ENCODE data around the gene RIMKLA. TPM values are rescaled to one million over a fixed set of nuclear protein-coding genes. Genes with fewer than 3 reads are reported as not detected.
A peak's percentile ranks its signal among the peaks of the same experiment; 100 is the strongest.

RIMKLA gene
- 1.8 TPM for polyA plus RNA-seq (2012; ENCODE audit: low read depth, missing spikeins)

GRCh38 chr1:42380586-42381279, at the start of gene RIMKLA:
TSS of gene RIMKLA (plus strand) at chr1:42380792. CDS start at chr1:42380935, 143 bp downstream.
- peak; percentile 80 for DNase-seq (ENCODE audit: insufficient read length, low spot score)
- FAIRE-seq = peak; percentile 94

GRCh38 chr1:42332877-42333276, 47.7 kb upstream of the RIMKLA start:
- no peak for FAIRE-seq
- DNase-seq (ENCODE audit: insufficient read length, low spot score) = no peak
- no peak for TF ChIP-seq SPI1 (IDR thresholded peaks at IDR 0.05; ENCODE audit: low read depth, low read length)
- TF ChIP-seq TAF1 (IDR thresholded peaks at IDR 0.05; ENCODE audit: low read depth, low read length) = no peak

More at GRCh38 chr1:42380586-42381279, at the start of gene RIMKLA:
- TF ChIP-seq POU2F2 (IDR thresholded peaks at IDR 0.05; ENCODE audit: low read depth, low read length) = no peak
- TF ChIP-seq POLR2A (IDR thresholded peaks at IDR 0.05; ENCODE audit: low read depth, low read length) = no peak
- TF ChIP-seq TAF1 (IDR thresholded peaks at IDR 0.05; ENCODE audit: low read depth, low read length) = no peak
- no peak for TF ChIP-seq POLR2AphosphoS5 (IDR thresholded peaks at IDR 0.05; ENCODE audit: low read depth, low read length)
- TF ChIP-seq PAX5 (IDR thresholded peaks at IDR 0.05; ENCODE audit: insufficient read depth, low read length, severe bottlenecking) = no peak
- no peak for TF ChIP-seq SPI1 (IDR thresholded peaks at IDR 0.05; ENCODE audit: low read depth, low read length)

GRCh38 chr1:42333662-42334239, 46.8 kb upstream of the RIMKLA start:
- TF ChIP-seq PAX5 (IDR thresholded peaks at IDR 0.05; ENCODE audit: insufficient read depth, low read length, severe bottlenecking) (no peak), POLR2A (IDR thresholded peaks at IDR 0.05; ENCODE audit: low read depth, low read length) (no peak), TAF1 (IDR thresholded peaks at IDR 0.05; ENCODE audit: low read depth, low read length) (no peak), SPI1 (IDR thresholded peaks at IDR 0.05; ENCODE audit: low read depth, low read length) (no peak), POU2F2 (IDR thresholded peaks at IDR 0.05; ENCODE audit: low read depth, low read length) (no peak), POLR2AphosphoS5 (IDR thresholded peaks at IDR 0.05; ENCODE audit: low read depth, low read length) (no peak)
- no peak for DNase-seq (ENCODE audit: insufficient read length, low spot score)
- FAIRE-seq = peak; percentile 75

- TF ChIP-seq POLR2AphosphoS5 (IDR thresholded peaks at IDR 0.05; ENCODE audit: low read depth, low read length) (no peak), TAF1 (IDR thresholded peaks at IDR 0.05; ENCODE audit: low read depth, low read length) (no peak), POLR2A (IDR thresholded peaks at IDR 0.05; ENCODE audit: low read depth, low read length) (no peak), PAX5 (IDR thresholded peaks at IDR 0.05; ENCODE audit: insufficient read depth, low read length, severe bottlenecking) (no peak), SPI1 (IDR thresholded peaks at IDR 0.05; ENCODE audit: low read depth, low read length) (no peak), POU2F2 (IDR thresholded peaks at IDR 0.05; ENCODE audit: low read depth, low read length) (no peak)
- peak; percentile 41 for FAIRE-seq
- peak; percentile 29 for DNase-seq (ENCODE audit: insufficient read length, low spot score)
These were observed 46.1 kb upstream of the RIMKLA start for GRCh38 chr1:42334240-42335049.

GRCh38 chr1:42335050-42335808, 45.4 kb upstream of the RIMKLA start, which contains the start of gene FOXJ3:
TSS of gene FOXJ3 (minus strand) at chr1:42335235. CDS start at chr1:42311093, 24,142 bp downstream.
- no peak for TF ChIP-seq SPI1 (IDR thresholded peaks at IDR 0.05; ENCODE audit: low read depth, low read length)
- TF ChIP-seq POLR2A (IDR thresholded peaks at IDR 0.05; ENCODE audit: low read depth, low read length) = peak; percentile 95
- TF ChIP-seq POU2F2 (IDR thresholded peaks at IDR 0.05; ENCODE audit: low read depth, low read length) = peak; percentile 93
- TF ChIP-seq POLR2AphosphoS5 (IDR thresholded peaks at IDR 0.05; ENCODE audit: low read depth, low read length) = peak; percentile 90
- TF ChIP-seq PAX5 (IDR thresholded peaks at IDR 0.05; ENCODE audit: insufficient read depth, low read length, severe bottlenecking) = peak; percentile 97
- peak; percentile 99 for TF ChIP-seq TAF1 (IDR thresholded peaks at IDR 0.05; ENCODE audit: low read depth, low read length)
- DNase-seq (ENCODE audit: insufficient read length, low spot score) = peak; percentile 87
- peak; percentile 97 for FAIRE-seq

GRCh38 chr1:42335809-42336518, 44.6 kb upstream of the RIMKLA start:
- peak; percentile 56 for FAIRE-seq
- no peak for DNase-seq (ENCODE audit: insufficient read length, low spot score)

GRCh38 chr1:42336978-42337377, 43.6 kb upstream of the RIMKLA start:
- FAIRE-seq (no peak), DNase-seq (ENCODE audit: insufficient read length, low spot score) (no peak)
- TF ChIP-seq POLR2A (IDR thresholded peaks at IDR 0.05; ENCODE audit: low read depth, low read length) (no peak), PAX5 (IDR thresholded peaks at IDR 0.05; ENCODE audit: insufficient read depth, low read length, severe bottlenecking) (no peak), POLR2AphosphoS5 (IDR thresholded peaks at IDR 0.05; ENCODE audit: low read depth, low read length) (no peak), POU2F2 (IDR thresholded peaks at IDR 0.05; ENCODE audit: low read depth, low read length) (no peak), TAF1 (IDR thresholded peaks at IDR 0.05; ENCODE audit: low read depth, low read length) (no peak), SPI1 (IDR thresholded peaks at IDR 0.05; ENCODE audit: low read depth, low read length) (no peak)

More at GRCh38 chr1:42335809-42336518, 44.6 kb upstream of the RIMKLA start:
- TF ChIP-seq PAX5 (IDR thresholded peaks at IDR 0.05; ENCODE audit: insufficient read depth, low read length, severe bottlenecking) (no peak), SPI1 (IDR thresholded peaks at IDR 0.05; ENCODE audit: low read depth, low read length) (no peak), POU2F2 (IDR thresholded peaks at IDR 0.05; ENCODE audit: low read depth, low read length) (no peak), TAF1 (IDR thresholded peaks at IDR 0.05; ENCODE audit: low read depth, low read length) (no peak), POLR2AphosphoS5 (IDR thresholded peaks at IDR 0.05; ENCODE audit: low read depth, low read length) (no peak), POLR2A (IDR thresholded peaks at IDR 0.05; ENCODE audit: low read depth, low read length) (no peak)

GRCh38 chr1:42340093-42340492, 40.5 kb upstream of the RIMKLA start:
- FAIRE-seq (no peak), DNase-seq (ENCODE audit: insufficient read length, low spot score) (no peak)

More at GRCh38 chr1:42340093-42340492, 40.5 kb upstream of the RIMKLA start:
- TF ChIP-seq POLR2AphosphoS5 (IDR thresholded peaks at IDR 0.05; ENCODE audit: low read depth, low read length) = no peak
